ENCODE results near the gene HSPA14.

DNA sequence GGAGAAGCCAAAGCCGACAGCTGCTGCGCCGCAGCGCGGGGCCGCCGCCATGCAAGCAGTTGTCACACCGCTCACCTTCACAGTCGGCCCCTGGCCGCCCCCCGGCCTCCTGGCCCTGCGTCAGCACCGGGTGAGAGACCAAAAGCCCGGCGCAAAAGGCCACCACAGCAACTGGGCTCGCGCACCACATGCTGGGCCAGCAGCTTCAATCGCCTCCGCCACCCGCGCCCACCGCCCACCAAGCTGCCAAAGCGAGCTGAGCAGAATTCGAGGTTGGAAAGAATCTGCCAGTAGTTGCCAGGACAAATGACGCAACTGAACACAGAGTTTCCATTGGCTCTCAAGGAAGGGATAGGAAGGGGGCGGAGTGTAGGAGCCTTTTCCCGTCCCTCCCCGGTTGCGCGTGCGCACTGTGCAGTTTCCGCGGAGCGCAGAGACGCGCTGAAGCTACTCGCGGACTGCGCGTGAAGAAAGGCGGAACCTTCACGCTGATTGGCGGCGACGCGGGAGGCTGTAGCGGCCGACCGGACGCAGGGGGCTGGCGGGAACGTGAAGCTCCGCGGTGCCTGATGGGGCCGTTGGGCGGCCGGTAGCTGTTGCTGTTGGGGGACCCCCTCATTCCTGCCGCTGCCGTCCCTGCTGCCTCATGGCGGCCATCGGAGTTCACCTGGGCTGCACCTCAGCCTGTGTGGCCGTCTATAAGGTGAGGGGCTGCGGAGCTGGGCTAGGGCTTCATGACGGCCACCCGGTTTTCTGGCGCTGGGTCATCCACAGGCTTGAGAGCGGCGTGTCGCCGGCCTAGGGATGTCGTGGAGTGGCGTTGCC lies at the start of gene HSPA14, which contains the start of the genes CDNF and MSANTD7:
- TF ChIP-seq, protein P1, sequence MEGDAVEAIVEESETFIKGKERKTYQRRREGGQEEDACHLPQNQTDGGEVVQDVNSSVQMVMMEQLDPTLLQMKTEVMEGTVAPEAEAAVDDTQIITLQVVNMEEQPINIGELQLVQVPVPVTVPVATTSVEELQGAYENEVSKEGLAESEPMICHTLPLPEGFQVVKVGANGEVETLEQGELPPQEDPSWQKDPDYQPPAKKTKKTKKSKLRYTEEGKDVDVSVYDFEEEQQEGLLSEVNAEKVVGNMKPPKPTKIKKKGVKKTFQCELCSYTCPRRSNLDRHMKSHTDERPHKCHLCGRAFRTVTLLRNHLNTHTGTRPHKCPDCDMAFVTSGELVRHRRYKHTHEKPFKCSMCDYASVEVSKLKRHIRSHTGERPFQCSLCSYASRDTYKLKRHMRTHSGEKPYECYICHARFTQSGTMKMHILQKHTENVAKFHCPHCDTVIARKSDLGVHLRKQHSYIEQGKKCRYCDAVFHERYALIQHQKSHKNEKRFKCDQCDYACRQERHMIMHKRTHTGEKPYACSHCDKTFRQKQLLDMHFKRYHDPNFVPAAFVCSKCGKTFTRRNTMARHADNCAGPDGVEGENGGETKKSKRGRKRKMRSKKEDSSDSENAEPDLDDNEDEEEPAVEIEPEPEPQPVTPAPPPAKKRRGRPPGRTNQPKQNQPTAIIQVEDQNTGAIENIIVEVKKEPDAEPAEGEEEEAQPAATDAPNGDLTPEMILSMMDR (conservative IDR thresholded peaks at IDR 0.05 in 1 of 2, IDR thresholded peaks at IDR 0.05 in 1 of 2; ENCODE audit: low read depth in 1 of 2, low read length in 2 of 2) = no peak
- TF ChIP-seq EZH2 (IDR thresholded peaks at IDR 0.05; ENCODE audit: low read length, missing control alignments) = no peak
